GM21515 (cell line): ENCODE measurements around the gene ATP9A.
"Not testable (repeated sequence)": the region's sequence is repeated elsewhere in the genome, so short reads cannot be mapped to it uniquely, and the experiment has no call there.

ENCODE experiments used
- ATAC-seq: cut with Tn5 transposase; IDR thresholded peaks from one replicate; pipeline ENCODE4 v1.9.1; 2021; ENCODE audit not compliant: unreplicated experiment

ATP9A gene

GRCh38 chr20:51696304-51697071, 71.7 kb downstream of the ATP9A start:
- ATAC-seq, result no peak

- no peak for ATAC-seq
Measured at GRCh38 chr20:51695574-51696303, 72.5 kb downstream of the ATP9A start.

- no peak for ATAC-seq
Measured at GRCh38 chr20:51692806-51693400, 75.3 kb downstream of the ATP9A start.

GRCh38 chr20:51691703-51692102, 76.5 kb downstream of the ATP9A start:
- ATAC-seq, result no peak

- no peak for ATAC-seq
Measured at GRCh38 chr20:51688600-51689244, 79.5 kb downstream of the ATP9A start.

GRCh38 chr20:51687630-51688029, 80.6 kb downstream of the ATP9A start:
- ATAC-seq, result no peak

- ATAC-seq, result no peak
Measured at GRCh38 chr20:51687108-51687507, 81.1 kb downstream of the ATP9A start.

GRCh38 chr20:51685494-51685893, 82.7 kb downstream of the ATP9A start:
- not testable (repeated sequence) for ATAC-seq

GRCh38 chr20:51680067-51680749, 88.0 kb downstream of the ATP9A start:
- ATAC-seq, result no peak

- no peak for ATAC-seq
Measured at GRCh38 chr20:51679254-51679921, 88.8 kb downstream of the ATP9A start.

GRCh38 chr20:51678026-51678697, 90.0 kb downstream of the ATP9A start:
- ATAC-seq, result no peak

- ATAC-seq, result no peak
Measured at GRCh38 chr20:51668947-51669346, 99.2 kb downstream of the ATP9A start.

GRCh38 chr20:51668515-51668914, 99.7 kb downstream of the ATP9A start:
- ATAC-seq, result no peak

GRCh38 chr20:51667491-51667890, 100.7 kb downstream of the ATP9A start:
- no peak for ATAC-seq

GRCh38 chr20:51667002-51667408, 101.2 kb downstream of the ATP9A start:
- ATAC-seq, result no peak

- no peak for ATAC-seq
Measured at GRCh38 chr20:51666126-51666525, 102.1 kb downstream of the ATP9A start.

- ATAC-seq, result no peak
Measured at GRCh38 chr20:51665543-51666118, 102.6 kb downstream of the ATP9A start.

- ATAC-seq, result no peak
Measured at GRCh38 chr20:51661609-51662178, 106.5 kb downstream of the ATP9A start.
